Stimulated activated CD4-positive, alpha-beta T cell treated with anti-CD3 and anti-CD28 coated beads, Interleukin-15, amount 100 ng/mL, for 48 hours (primary cell): ENCODE measurements around the gene LCE5A.
"Not testable (repeated sequence)": the region's sequence is repeated elsewhere in the genome, so short reads cannot be mapped to it uniquely, and the experiment has no call there.

Experiments
- DNase-seq, 2 donors: peaks; one replicate each; pipeline ENCODE4 v3.0.0-alpha.2; 2020; ENCODE audit warnings: low read depth in 2 of 2

LCE5A gene

DNA sequence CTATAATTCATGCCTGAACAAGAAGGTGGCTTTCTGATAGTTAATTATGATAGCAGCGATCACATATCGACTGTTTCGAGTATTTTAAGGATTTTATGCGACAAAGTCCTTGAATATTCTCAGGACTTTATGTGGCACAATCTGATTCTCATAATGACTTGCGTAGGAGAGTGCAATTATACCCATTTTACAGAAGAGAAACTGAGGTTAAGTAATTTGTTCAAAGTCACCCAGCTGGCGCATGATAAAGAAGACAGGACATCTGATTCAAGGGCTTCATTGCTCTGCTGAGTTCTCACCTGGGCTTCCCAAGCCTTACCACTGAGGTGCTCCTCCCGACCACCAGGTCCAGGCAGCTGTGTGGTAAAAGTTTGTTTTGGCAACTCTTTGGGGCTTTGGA is 5.5 kb downstream of the LCE5A start:
- no peak for DNase-seq

DNA sequence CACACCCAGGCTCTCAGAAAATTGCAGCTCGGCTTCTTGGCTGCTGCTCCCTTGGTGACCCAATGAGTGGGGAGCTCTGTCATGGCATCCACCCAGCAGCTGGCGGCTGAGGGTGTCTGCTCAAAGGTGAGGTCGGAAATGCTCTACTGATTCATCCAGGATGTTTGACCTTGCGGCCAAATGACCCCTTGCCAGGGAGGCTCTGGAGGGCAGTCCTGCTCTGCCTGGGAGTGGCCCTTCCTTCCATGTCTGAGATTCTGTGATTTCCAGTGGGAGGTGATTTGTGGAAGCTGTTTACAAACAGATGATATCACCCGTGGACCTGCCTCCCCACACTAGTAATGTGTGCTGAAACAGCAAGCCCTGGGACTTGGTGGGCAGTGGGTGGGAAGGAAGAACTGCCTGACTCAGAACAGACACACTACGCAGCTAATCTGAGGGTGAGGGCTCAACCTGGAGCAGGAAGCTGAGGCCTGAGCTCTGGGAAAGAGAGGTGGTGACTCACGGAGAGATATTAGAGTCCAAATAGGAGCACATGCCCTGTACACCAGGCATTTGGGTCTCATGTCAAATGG is 6.7 kb downstream of the LCE5A start:
- DNase-seq, result no peak

DNA sequence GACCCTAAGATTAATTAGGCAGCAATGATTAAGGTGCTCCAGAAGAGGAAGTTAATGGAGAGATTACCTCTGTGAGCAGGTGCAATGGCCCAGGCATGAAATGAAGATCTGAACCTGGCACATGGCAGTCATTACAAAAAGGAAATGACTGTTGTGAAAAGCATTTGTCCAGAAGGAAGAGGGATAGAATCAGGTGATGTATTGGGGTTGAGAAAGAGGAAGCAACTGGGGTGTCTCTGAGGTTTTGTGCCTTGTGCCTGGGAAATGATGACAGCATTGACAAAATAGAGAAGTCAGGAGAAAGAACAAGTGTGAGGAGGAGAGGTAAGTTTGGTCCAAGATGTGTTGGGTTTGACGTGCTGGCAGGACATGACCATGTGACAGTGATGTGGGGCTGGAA is 9.2 kb downstream of the LCE5A start:
- DNase-seq, result no peak

DNA sequence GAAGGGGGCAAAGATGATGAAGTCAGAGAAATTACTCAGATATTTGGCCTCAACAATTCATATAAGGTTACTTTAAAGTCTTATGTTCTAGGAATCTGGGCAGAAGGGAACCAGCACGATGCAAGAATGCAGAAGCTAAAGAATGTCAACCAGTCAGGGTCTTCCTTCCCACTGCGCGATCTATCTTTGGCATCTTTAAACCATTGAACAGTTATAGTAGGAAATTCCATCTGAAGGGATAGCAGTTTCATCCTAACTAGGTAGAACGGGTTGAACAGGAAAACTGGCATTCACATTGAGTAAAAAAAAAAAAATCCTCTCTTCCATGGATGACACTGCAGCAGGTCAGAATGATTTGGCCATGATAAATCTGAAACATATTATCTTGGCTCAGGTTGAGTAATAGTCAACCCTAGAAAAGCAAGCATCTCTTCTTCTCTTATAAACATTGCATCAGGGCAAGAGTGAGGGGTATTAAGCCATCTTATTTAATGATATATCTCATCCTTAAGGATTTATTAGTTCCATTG is 10.0 kb downstream of the LCE5A start:
- DNase-seq, result no peak

DNA sequence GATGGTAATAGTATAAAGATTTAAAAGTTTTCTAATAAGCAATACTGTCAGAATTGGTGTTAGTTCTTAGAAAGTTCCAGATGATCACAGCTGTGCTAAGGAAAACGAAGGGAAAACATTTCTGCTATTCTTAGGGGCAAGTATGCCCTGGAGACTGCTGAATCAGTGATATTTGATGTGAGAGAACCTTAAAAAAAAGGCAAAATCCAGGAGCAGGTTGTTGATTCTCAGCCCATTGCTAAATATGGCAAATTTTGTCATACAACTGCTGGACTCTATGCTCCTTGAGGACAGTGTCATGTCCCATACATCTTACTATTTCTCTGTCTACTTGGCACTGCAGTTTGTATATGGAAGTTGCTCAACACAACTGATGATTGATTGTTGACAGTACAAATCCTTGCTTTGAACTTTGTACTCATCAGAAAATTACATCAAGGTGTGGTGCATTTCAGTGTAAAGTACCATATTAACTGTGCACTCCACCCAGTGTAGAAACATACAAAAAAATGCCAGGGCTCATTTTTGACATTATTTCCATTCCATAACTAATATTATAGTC is 14.6 kb downstream of the LCE5A start:
- no peak for DNase-seq

DNA sequence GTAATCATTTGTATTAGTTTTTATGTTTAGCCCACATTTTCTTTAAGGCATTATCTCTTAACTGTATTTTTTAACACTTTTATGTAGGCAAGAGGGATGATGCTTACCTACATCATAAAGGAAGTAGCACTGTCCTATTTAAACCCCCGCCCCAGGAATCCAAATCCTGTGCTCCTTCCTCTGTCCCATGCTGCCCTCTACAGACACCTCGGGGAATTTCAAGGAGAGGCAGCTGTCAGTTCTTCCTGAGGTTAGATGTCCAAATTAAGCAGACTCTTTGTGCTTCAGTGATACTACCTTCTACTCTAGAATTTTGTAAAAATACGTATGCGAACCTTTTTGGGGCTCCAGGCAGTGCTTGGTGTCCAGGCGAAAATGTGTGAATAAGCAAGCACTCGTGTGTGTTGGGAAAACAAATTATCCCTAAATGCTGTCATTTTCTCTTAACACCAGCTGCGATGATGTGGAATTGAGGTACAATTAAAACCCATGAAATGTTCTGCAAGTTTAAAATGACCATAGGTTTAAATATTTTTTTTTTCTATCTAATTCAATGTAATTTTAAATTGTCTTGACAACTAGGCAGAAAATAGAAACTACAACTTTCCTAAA is 22.8 kb downstream of the LCE5A start:
- peak; percentile 2 to 29 for DNase-seq

DNA sequence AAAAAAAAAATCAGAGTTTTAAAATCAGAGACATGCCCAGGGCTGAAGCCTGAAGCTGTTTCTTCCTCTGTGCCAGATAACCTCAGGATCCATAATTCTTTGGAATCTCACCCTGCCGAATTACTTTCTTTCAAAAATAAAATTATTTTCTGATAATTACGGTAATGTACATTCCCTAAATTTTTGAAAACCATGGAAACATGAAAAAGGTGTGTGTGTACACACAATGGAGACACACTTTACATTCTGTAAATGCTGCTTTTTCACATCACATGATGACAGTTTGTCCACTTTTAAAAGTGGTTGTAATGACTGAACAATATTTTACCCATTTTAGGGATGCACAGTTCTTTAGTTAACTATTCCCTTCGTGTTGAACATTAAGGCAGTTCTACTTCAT is 25.2 kb downstream of the LCE5A start:
- no peak for DNase-seq

DNA sequence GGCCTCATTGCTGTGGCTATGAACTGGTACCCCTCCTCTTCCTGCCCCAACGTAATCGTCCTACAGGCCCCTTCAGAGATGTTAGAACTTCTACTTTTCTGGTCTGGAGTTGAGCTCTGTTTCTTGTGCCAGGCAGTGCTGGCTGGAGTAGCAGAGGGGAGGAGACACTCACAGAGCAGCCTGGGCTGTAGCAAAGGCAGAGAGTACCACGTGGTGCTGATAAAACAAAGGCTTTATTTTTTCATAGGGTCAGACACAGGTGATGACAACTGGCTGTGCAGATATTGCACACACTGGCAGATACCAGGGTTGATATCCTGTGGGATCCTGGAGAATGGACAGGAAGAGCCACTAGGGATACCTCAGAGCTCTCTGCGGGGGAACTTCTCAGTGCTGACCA is 26.9 kb downstream of the LCE5A start:
- no peak for DNase-seq

DNA sequence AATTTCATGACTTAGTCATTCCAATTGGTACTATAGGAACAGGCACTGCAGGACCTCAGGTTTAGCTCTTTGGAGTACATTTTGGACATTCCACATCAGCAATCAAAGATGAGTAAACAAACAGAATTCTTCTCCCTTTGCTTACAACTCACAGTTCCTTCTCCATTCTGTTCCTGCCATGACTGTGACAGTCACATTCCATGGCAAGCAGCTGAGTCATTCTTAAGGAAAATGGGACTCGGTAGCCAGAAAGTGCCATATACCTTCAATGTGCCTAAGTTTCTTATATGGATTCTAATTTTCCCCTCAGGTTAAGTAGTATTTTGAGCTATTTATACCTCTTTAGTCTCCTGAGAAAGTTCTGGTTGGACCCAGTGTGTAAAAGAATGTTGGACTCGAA is 29.3 kb downstream of the LCE5A start:
- no peak for DNase-seq

DNA sequence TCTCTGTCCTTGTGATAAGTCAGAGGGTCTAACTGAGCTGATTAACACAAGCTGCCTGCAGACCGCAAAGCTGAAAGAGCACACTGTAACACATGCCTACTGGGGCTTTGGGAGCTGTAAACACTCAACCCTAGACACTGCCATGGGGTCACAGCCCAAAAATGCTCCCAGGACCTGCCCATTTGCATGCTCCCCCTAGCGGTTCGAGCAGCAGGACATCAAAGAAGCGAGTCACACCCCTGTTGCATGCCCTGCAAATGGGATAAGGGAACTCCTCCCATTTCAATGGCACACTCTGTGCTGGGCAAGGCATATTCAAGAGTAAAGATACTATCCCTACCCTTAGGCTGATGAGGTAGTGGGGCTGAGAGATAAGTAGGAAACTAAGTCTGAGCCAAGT is 33.2 kb downstream of the LCE5A start:
- DNase-seq, result no peak

DNA sequence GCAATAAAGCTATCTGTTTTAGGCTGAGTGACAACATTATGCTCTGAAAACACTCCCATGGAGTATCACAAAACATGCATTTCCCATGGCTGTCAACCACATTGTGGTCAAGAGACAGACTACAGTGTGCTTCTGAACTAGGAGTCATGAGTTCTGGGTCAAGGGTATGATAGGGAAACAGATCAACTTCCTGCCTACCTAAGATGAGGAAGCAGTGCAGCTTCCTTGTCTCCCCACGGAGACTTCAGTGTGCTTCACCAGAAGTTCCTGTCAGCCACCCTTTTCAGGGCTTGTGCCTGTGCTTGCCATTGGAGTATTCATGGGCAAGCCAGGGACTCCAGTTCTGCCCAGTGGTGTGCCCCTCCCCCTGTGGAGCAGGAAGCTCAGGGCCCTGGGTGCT is 36.1 kb downstream of the LCE5A start:
- DNase-seq, result no peak

DNA sequence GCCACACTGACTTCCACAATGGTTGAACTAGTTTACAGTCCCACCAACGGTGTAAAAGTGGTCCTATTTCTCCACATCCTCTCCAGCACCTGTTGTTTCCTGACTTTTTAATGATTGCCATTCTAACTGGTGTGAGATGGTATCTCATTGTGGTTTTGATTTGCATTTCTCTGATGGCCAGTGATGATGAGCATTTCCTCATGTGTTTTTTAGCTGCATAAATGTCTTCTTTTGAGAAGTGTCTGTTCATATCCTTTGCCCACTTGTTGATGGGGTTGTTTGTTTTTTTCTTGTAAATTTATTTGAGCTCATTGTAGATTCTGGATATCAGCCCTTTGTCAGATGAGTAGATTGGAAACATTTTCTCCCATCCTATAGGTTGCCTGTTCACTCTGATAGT is 37.8 kb downstream of the LCE5A start:
- not testable (repeated sequence) for DNase-seq
